ENCODE results near the gene TMEM132C.
A peak's percentile ranks its signal among the peaks of the same experiment; 100 is the strongest.

Gene TMEM132C

DNA sequence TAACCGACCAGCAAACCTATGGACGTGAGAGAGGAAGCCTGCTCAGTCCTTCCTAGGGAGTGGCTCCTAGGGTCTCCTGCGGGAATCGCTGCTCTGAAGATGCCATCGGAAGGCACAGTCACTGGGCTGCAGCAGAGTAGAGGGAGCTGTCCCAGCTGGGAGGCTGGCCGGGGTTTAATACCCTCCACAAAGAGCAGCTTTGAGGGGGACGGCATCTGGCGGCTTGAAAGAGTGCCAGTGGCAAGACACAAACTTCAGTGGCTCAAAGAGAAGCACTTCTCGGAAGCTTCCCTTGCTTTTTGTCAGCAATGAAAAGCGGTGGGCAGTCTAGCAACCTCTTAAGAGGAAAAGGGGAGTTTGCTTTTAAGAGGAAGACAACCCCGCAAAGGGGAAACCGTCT lies 114.6 kb downstream of the TMEM132C start:
- TF ChIP-seq, protein P1, sequence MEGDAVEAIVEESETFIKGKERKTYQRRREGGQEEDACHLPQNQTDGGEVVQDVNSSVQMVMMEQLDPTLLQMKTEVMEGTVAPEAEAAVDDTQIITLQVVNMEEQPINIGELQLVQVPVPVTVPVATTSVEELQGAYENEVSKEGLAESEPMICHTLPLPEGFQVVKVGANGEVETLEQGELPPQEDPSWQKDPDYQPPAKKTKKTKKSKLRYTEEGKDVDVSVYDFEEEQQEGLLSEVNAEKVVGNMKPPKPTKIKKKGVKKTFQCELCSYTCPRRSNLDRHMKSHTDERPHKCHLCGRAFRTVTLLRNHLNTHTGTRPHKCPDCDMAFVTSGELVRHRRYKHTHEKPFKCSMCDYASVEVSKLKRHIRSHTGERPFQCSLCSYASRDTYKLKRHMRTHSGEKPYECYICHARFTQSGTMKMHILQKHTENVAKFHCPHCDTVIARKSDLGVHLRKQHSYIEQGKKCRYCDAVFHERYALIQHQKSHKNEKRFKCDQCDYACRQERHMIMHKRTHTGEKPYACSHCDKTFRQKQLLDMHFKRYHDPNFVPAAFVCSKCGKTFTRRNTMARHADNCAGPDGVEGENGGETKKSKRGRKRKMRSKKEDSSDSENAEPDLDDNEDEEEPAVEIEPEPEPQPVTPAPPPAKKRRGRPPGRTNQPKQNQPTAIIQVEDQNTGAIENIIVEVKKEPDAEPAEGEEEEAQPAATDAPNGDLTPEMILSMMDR (IDR thresholded peaks at IDR 0.05), result no peak
- no peak for TF ChIP-seq ZFX (IDR thresholded peaks at IDR 0.05; ENCODE audit: borderline replicate concordance)
- H3K27ac ChIP-seq, result no peak overlapping the region

GRCh38 chr12:128381946-128382345 lies 115.0 kb downstream of the TMEM132C start:
- TF ChIP-seq, protein P1 (IDR thresholded peaks at IDR 0.05), result no peak
- no peak for TF ChIP-seq ZFX (IDR thresholded peaks at IDR 0.05; ENCODE audit: borderline replicate concordance)
- H3K27ac ChIP-seq, result no peak overlapping the region

GRCh38 chr12:128382946-128383345 lies 116.0 kb downstream of the TMEM132C start:
- TF ChIP-seq, protein P1 (IDR thresholded peaks at IDR 0.05), result no peak
- no peak for TF ChIP-seq ZFX (IDR thresholded peaks at IDR 0.05; ENCODE audit: borderline replicate concordance)
- H3K27ac ChIP-seq, result no peak overlapping the region

- no peak for TF ChIP-seq ZFX (IDR thresholded peaks at IDR 0.05; ENCODE audit: borderline replicate concordance)
- TF ChIP-seq, protein P1 (IDR thresholded peaks at IDR 0.05), result no peak
Measured at GRCh38 chr12:128383357-128383937, 116.5 kb downstream of the TMEM132C start.

DNA sequence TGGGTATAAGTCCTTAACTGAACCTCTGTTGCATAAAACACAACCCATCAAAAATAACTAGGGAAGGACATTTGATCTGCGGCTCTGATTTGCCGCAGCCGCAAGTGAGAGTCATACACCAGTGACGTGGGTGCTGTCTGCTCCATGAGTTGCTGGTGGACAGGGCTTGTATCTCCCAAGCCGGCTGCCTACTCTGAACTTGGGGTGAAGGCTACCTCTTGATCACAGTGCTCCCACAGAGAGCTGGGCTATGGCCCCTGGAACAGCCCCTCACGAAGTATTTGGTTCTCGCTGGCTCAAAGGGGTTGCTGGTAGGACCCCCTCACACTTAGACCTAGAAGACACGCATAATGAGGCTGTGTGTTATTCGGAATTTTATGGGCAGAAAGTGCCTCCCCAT lies 118.8 kb downstream of the TMEM132C start:
- H3K27ac ChIP-seq, result no peak overlapping the region
- TF ChIP-seq, protein P1 (IDR thresholded peaks at IDR 0.05), result no peak
- no peak for TF ChIP-seq ZFX (IDR thresholded peaks at IDR 0.05; ENCODE audit: borderline replicate concordance)

More at GRCh38 chr12:128383357-128383937, 116.5 kb downstream of the TMEM132C start:
- H3K27ac ChIP-seq, result no peak overlapping the region

DNA sequence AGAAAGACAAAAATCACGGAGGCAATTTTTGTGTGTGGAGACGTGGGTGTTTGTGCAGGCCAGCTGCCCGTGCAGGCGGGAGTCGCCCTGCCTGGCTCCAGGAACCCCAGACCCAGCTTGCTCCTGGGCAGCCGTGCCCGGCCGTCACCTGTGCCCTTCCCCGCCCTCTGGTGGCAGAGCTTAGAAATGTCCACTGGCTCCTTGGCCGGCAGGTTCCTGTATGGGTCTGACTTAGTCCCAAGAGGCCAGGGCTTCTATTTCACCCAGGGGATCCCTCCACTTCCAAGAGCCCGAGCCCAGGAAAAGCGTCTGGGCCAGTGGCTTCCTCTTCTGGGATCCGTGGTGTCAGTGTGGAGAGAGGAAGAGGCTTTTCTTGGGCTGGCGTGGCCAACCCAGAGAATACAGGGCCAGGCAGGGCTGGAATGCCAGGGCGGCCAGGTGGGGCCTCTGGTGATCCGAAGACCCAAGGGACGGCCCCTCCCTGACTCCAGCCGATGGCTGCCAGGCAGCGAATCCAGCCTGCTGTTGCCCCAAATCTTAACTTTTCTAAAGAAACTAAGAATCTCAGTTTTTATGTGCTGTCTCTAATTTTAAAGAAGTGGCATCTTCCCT lies 120.9 kb downstream of the TMEM132C start:
- no peak overlapping the region for H3K27ac ChIP-seq
- no peak for TF ChIP-seq ZFX (IDR thresholded peaks at IDR 0.05; ENCODE audit: borderline replicate concordance)
- TF ChIP-seq, protein P1 (IDR thresholded peaks at IDR 0.05), result peak; percentile 94

GRCh38 chr12:128388461-128389000 lies 121.6 kb downstream of the TMEM132C start:
- H3K27ac ChIP-seq, result no peak overlapping the region
- TF ChIP-seq ZFX (IDR thresholded peaks at IDR 0.05; ENCODE audit: borderline replicate concordance), result no peak
- TF ChIP-seq, protein P1 (IDR thresholded peaks at IDR 0.05), result no peak
